AG10803 (cell line): Measurements from ENCODE around the gene RPTOR.
"Not testable (repeated sequence)": the region's sequence is repeated elsewhere in the genome, so short reads cannot be mapped to it uniquely, and the experiment has no call there.

ENCODE experiments used
- DNase-seq: peaks from one replicate; pipeline ENCODE4 v3.0.0; 2010; ENCODE audit warnings: low read depth
- H3K4me3 ChIP-seq: 2 replicates; pipeline ENCODE4 v1.5.1; 2011; ENCODE audit warnings: mild to moderate bottlenecking, low read length, control low read depth
- CTCF ChIP-seq: conservative IDR thresholded peaks from 2 replicates; pipeline ENCODE4 v1.5.1; 2011; ENCODE audit warnings: mild to moderate bottlenecking, low read length, control low read depth, inconsistent platforms

Gene RPTOR

GRCh38 chr17:80499961-80500665 lies 44.5 kb upstream of the RPTOR start:
- no peak for DNase-seq
- H3K4me3 ChIP-seq, result no peak overlapping the region
- TF ChIP-seq CTCF, result no peak

- no peak for DNase-seq
- H3K4me3 ChIP-seq, result no peak overlapping the region
- TF ChIP-seq CTCF, result no peak
Observed at GRCh38 chr17:80501741-80502577, 42.7 kb upstream of the RPTOR start.

GRCh38 chr17:80502578-80502877 lies 42.1 kb upstream of the RPTOR start:
- H3K4me3 ChIP-seq, result no peak overlapping the region
- no peak for DNase-seq
- TF ChIP-seq CTCF, result no peak

- no peak for TF ChIP-seq CTCF
- H3K4me3 ChIP-seq, result no peak overlapping the region
- DNase-seq, result no peak
Observed at GRCh38 chr17:80503031-80503430, 41.6 kb upstream of the RPTOR start.

GRCh38 chr17:80503921-80504320 lies 40.7 kb upstream of the RPTOR start:
- H3K4me3 ChIP-seq, result no peak overlapping the region
- no peak for DNase-seq
- no peak for TF ChIP-seq CTCF

GRCh38 chr17:80504686-80505413 lies 39.8 kb upstream of the RPTOR start:
- peak; percentile 75 for DNase-seq
- peak; percentile 9; the same call in 1 of the 2 replicates for TF ChIP-seq CTCF
- no peak overlapping the region for H3K4me3 ChIP-seq

GRCh38 chr17:80507177-80507576 lies 37.5 kb upstream of the RPTOR start:
- not testable (repeated sequence) for H3K4me3 ChIP-seq, DNase-seq
